Activated CD8-positive, alpha-beta memory T cell treated with anti-CD3 and anti-CD28 coated beads, Interleukin-2, amount 50 U/mL, for 24 hours (primary cell): ENCODE results near the gene SLAMF9.
"Not testable (repeated sequence)": the region's sequence is repeated elsewhere in the genome, so short reads cannot be mapped to it uniquely, and the experiment has no call there.

Source experiments
- DNase-seq: peaks from one replicate; pipeline ENCODE4 v3.0.0-alpha.2; 2020; ENCODE audit errors: extremely low read depth

The SLAMF9 gene

GRCh38 chr1:159921700-159922504, 32.1 kb downstream of the SLAMF9 start:
- no peak for DNase-seq

GRCh38 chr1:159921251-159921650, 32.8 kb downstream of the SLAMF9 start:
- DNase-seq = no peak

GRCh38 chr1:159920651-159921050, 33.4 kb downstream of the SLAMF9 start:
- DNase-seq = no peak

GRCh38 chr1:159920202-159920601, 33.8 kb downstream of the SLAMF9 start:
- DNase-seq = no peak

GRCh38 chr1:159919236-159919865, 34.7 kb downstream of the SLAMF9 start:
- no peak for DNase-seq

- DNase-seq = no peak
Measured at GRCh38 chr1:159918352-159919200, 35.5 kb downstream of the SLAMF9 start.

- DNase-seq = no peak
Measured at GRCh38 chr1:159917533-159918351, 36.3 kb downstream of the SLAMF9 start.

- no peak for DNase-seq
Measured at GRCh38 chr1:159916242-159917051, 37.6 kb downstream of the SLAMF9 start.

- no peak for DNase-seq
Measured at GRCh38 chr1:159915571-159916241, 38.3 kb downstream of the SLAMF9 start.

GRCh38 chr1:159914252-159915018, 39.6 kb downstream of the SLAMF9 start:
- no peak for DNase-seq

GRCh38 chr1:159913451-159914192, 40.4 kb downstream of the SLAMF9 start:
- DNase-seq = no peak

- no peak for DNase-seq
Measured at GRCh38 chr1:159911326-159912070, 42.5 kb downstream of the SLAMF9 start.

- DNase-seq = no peak
Measured at GRCh38 chr1:159908031-159908940, 45.8 kb downstream of the SLAMF9 start.

GRCh38 chr1:159906960-159907359, 47.1 kb downstream of the SLAMF9 start:
- DNase-seq = no peak

- DNase-seq = not testable (repeated sequence)
Measured at GRCh38 chr1:159904036-159904435, 50.0 kb downstream of the SLAMF9 start.

GRCh38 chr1:159902541-159902940, 51.5 kb downstream of the SLAMF9 start:
- DNase-seq = no peak
